GM21381 (cell line): ENCODE results near the gene SUSD6.

ENCODE experiments used
- ATAC-seq: cut with Tn5 transposase; IDR thresholded peaks from one replicate; pipeline ENCODE4 v1.9.1; 2021; ENCODE audit warnings: mild to moderate bottlenecking, moderate library complexity; ENCODE audit not compliant: unreplicated experiment

SUSD6 gene

DNA sequence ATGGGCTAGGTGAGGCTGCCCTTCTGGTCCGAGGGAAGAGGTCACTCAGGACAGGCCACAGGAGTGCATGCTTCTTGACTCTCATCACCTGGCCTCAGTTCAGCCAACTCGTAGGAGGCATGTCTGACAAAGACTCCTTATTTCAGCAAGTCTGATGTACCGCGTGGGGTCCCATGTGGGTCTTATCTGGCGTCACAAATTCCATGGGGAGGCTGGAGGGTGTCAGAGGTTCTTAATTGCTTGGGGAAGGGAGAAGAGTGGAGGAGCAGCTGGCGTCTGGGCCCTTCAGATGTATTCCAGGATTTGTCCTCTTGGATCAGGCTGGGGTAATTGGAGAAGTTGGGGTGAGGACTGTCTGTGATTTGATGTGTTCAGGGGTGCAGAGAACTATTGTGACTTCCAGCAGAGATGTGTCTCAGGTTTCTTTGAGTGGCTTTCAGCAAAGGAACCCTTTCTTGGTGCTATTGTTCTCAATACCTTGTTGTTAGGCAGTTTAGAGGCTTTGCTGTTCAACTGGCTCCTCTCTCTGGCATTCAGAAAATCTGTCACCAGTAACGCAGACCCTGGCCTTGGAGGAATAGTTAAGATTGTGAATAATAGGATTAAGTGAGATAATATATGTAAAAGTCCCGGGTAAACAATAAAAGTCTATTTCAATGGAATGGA, 60.1 kb downstream of the SUSD6 start:
- no peak for ATAC-seq

DNA sequence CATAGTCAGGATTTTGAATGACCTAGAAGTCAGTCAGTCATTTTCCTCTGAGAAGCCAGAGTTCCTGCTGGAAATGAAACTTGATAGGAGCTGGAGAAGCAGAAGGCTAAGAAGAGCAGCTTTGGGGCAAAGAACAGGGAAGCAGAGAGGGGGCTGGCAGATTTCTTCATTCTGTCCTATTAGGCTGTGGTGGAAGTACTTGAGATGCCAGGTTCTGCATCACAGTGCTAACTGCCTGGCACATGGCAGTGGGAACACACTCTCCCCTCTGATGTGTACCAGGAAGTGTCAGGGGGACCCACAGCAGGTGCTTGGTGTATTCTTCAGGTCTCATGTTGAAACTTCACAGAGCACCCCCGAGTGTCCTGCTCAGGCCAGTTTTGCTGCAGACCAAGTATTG, 61.0 kb downstream of the SUSD6 start:
- no peak for ATAC-seq

DNA sequence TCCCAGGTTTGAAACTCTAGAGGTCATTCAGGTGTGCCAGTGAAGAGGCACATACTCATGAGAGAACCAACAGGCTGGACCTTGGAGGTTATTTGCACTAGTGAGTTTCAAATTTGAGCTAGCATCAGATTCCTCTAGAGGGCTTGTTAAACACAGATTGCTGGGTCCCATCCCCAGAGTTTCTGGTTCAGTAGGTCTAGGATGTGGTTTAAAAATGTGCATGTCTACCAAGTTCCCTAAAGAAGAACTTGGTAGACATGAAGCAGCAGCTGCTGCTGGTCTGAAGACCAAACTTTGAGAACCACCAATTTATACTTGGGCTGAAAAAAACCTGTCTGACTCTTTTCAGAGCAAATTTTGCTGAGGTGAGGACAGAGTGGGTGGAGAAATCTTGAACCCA, 61.7 kb downstream of the SUSD6 start:
- ATAC-seq, result no peak

DNA sequence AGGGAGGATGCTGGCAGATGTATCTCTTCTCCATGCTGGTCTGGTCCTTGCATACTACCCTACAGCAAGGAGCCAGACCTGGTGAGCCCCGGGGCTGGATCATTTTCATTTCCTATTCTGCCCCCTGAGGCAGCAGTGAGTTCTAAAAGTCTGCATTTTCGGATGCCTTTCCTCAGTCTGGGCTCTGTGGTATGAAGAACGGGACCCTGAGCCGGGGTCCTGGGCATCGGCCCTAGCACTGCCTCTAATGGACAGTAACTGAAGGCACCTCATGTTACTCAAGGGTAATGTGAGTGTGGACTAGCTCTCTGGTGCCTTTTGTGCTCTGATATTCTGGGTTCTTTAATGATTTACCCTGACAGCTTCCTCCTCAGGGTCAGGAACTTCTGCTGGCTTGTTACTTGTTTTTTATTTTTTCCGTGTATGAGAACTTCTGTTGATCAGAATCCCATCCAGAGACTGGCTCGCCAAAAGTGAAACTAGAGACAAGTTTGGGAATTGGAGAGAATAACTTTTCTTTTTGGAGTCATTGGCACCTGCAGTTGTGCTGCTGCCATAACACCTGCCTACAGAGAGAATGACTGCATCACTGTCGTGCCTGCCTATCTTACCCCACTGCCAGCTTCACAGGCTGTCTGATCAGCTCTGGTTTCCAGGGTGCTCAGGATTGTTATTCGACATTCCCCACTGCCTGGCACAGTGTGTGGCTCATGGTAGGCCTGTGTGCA, 62.3 kb downstream of the SUSD6 start:
- no peak for ATAC-seq

DNA sequence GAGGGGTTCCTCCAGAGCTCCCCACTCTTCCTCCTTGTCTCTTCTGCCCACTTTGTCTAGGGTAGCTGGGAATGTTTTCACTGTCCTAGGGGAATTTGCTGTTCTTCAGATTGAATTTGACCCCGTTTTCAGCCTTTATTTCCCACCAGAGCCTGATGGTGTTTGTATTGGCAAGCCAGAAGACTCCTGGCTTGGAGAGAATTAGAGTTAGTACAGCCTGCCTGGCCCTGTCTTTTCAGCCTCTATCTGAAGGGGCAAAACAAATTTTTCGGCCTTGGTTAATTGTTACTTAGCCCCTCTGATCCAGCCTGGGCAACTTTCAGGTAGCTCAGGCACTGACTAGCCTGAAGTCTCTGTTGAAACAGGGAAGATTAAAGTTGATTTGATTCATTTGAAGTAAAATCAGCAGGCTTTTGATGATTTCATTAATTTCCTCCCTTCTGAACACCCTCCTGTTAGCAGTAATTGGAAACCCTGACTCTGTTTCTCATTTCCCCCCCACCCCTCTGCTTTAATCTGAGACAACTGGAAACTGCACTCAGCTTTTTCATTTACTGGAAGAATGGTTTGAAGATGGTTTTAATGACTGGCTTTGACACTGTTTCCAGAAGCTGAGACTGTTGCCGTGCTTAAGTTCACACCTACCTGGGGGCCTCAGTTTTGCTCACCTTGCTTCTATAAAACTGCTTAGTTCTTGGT, 63.3 kb downstream of the SUSD6 start:
- no peak for ATAC-seq

DNA sequence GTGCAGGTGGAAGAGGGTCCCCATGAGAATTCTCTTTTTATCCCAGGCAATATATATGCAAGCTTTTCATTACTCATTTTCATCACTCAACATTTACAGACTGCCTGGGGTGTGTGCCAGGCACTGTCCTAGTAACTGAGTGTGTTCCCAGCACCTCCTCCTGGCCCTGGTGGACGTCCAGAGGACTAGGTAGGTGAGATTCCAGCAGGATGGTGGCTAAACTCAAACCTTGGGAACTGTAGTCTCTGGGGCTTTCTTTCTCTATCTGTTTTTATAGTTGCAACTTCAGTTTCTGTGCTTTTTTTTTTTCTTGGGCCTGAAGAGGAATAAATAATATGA, 63.8 kb downstream of the SUSD6 start:
- no peak for ATAC-seq

DNA sequence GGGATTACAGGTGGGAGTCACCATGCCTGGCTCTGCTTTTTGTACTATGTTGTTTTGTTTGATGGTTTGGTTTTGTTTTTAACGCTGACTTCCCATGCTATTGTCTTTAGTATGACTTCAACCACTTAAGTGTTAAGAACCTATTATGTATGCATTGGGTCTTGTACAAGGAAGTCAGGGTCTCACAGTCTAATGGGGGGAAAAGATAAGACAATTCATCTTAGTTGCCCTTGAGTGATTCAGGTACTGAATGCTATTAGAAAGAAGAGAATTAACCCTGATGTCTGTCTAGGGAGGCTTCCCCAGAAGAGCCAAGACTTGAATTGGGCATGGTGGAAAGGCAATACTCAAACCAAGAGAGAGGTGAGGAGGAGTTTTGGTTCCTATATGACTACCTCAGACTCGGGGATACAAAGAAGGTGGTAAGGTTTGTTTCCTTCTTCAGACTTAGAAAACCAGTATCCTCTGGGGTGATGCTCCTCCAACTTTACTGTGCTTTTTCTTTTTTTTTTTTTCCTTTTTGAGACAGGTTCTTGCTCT, 64.6 kb downstream of the SUSD6 start:
- ATAC-seq, result peak; percentile 81

DNA sequence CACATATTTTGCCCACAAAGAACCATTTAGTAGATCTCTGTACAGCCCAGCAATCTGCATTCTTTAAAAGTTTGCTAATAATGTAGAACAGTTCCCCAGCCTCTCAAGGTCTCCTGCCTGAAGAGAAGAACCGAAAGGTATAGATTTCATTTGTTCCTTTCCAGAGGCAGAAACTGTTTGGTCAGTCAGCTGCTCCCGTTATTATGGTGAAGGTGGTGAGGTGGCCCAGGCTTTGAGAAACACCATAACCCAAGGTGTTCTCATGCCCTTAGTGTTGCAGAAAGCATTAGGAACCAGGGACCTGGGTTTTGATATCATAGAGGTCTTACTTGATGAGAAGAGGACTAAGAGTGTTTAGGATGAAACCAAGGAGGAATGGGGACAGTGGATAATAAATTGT, 65.3 kb downstream of the SUSD6 start:
- no peak for ATAC-seq

DNA sequence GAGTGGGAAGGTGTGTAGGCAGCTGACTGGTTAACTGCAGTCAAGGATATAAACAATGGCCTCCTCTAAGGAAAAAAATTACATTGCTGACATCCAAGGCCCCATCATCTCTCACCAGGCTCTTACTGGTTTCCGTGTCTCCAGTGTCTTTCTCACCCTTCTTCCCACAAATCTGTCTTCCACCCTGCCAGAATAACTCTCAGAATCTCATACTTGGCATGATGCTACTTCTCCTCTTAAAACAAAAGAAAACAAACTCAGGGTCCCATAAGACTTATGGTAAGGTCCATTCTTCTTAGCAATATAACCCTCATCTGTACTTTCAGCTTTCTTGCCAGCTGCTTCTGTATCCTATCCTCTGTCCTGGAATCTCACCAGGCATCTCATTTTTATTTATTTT, 68.9 kb downstream of the SUSD6 start:
- no peak for ATAC-seq

DNA sequence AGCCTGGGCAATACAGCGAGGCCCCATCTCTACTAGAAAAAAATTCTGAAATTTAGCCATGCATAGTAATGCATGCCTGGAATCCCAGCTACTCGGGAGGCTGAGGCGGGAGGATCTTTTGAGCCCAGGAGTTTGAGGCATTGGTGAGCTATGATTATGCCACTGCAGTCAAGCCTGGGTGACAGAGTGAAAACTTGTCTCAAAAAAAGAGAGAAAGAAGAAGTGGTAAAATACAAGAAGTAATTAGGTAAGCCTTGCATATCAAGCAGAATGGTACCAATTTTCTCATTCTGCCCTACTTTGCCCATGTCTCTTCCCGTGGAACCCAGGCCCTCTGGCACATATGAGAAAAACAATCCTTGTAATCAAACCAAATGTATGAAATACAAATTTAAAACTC, 70.7 kb downstream of the SUSD6 start:
- no peak for ATAC-seq

DNA sequence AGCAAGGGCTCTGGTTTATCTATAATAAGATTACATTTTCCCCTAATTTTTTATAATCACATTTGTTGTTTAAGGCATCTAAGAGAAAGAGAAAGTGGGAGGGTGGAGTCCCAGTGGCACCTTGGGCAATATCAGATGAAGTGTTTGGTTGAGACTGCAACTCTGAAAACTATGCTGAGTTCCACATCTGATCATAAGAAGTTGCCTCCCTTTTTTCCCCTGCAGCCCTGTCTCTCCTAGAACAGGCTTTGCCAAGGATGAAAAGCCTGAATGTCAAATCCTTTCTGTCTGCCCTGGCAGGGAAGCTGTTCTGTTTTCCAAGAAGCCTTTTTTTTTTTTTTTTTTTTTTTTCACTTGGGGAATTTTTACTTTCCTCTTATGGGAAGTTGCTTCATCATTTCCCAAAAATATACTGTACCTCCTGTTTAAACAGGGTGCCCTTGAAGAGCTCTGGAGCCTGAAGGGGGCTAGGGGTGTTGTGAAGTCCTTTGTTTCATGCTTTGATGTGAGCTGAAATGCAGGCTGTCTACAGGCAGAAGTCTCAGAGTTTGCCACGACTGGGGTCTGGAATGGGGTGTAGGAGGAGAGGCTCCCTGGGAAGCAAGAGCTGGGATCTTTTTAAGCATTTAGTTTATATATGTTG, 71.3 kb downstream of the SUSD6 start:
- no peak for ATAC-seq

DNA sequence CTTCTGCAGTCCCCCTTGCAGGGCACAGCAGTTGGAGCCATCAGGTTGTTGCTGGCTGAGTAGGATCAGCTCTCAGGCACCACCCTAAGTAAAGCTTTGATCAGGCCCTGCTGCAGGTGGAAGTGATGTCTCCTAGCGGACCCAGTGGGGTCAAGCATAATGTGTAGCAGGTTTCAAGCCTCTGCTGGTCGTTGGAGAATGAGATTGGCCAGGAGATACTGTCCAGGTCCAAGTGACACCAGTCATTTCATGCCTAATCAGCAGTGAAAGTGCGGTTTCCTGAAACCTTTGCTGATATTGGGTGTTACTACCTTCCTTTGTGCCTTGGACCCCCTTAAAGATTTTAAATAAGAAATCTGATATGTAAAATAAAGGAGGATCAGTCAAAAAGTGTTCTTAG, 72.6 kb downstream of the SUSD6 start:
- no peak for ATAC-seq

DNA sequence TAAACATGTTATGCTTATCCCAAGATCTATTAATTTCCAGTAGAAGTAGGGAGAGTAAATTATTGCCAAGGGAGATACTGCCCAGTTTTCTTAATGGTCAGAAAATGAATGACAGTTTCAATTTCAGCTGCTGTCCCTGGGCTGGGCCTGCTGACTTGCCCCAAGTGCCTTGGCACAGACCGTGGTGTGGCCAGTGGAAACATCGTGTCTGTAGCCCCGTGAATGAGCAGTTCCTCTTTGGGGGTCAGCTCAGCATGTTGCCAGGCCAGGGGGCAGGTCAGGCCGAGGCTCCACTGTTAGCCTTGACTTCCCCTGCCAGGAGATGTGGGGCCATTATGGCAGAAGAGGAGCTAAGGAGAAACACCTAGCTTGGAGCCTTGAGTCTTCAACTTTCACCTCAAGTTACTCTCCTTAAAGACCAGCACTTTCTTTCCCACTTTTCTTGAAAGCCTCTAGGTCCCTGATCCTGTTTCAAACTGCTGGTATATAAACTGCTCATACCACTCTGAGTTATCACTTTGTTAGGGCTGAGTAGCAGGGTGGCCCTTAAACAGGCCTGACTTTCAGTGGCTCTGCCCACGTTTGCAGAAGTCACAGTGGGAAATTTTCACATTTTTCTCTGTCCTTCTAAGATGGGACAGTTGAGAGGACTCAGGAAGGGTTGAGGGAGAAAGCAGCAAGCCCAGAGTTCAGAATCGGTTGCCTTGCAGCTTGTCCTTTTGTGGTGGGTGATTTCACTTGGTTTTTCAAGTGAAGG, 73.2 kb downstream of the SUSD6 start:
- no peak for ATAC-seq

DNA sequence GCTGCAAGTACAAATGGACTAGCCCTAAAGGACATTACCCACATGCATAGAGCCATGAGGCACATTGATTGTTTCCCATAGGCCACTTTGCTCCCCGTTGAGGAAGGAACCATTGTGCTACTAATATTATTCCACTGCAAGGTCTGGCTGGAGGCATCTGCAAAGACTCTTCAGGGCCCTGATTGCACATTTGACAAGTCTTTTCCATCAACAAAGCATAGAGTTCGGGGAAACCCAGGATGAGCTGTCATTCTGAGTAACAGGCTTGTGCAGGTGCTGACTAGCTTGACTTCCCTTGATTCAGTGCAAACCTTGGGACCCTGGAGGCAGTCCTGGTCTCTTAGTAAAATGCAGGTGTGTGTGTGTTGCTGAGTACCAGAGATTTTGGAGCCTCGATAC, 73.8 kb downstream of the SUSD6 start:
- no peak for ATAC-seq

DNA sequence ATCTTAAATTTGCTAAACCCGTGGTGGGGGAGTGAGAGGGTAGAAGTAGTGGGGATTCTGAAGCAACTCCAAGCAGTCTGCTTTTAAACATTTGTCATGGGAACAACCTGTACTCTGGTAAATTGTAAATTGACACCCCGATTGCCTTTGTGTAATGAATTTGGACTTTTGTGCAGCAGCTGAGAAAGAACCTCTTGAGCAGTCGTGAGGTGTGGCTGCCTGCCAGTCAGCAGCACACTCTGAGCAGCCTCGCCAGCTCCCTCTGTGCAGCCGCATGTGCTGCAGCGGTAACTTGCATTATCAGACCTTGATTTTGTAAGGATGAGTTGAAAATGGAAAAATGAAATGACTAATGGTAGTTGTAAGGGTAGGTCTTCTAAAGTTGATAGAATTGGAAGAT, 74.3 kb downstream of the SUSD6 start:
- no peak for ATAC-seq

DNA sequence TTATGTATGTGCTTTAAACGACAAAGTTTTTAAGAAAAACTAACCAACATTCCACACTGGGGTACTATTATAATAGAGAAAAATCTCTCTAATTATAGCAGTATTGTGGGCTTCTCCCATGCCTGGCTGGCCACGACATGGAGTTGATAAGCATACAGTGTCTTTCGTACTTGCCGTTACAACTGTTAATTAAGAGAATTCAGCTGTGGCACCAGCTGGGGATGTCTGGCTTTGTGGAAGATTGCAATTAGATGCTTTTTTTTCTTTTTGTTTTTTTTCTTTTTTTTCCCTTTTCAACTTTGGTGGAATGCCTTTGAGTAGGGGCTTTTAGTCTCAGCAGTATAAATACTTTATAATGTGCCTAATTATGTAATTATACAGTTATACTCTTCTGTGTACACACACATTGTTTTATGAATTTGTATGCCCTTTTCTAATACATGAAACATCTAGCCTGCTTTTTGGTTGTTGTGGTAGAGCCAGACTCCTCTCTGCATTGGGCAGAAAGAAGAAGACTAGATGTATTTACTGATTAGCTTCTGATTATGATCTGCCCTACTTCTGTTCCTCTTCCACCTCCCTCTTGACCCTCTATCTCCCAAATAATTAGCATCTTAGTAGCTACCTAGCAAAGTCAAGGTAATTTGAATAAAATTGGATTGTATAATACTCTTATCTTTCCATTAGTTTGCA, 76.4 kb downstream of the SUSD6 start:
- no peak for ATAC-seq

DNA sequence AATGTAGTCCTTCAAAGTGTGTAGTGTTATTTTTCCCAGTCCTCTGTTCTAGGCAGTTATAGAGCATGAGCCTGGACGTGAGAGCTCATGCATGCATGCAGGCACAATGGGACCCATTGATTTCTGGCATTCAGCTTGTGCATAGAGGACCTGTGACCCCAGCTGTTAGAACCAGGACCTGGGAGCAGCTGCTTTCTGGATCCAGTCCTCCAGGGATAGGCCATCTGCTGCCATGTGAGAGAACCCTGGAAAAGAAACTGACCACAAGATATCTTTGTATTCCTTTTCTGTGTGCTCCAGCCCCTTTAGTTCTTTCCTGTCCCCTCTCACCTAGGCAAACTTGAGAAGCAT, 76.9 kb downstream of the SUSD6 start:
- no peak for ATAC-seq

DNA sequence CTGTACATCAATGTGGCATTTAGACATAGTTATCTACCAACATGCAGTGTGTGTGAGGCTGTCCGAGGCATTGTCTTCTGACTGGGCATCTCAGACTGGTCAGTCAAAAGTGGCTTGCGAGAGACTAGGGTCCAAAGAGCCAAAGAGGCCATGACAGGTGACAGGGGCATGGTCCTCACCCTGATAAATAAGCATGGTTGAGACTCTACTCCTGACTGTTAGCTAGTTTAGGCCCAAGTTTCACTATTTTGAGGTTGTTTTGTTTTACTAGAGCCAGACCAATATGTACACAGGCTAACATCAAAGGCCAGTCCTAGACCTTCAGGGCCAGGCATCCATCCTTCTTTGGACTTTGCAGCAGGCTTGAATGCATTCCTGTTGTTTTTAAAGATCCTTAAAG, 78.6 kb downstream of the SUSD6 start:
- no peak for ATAC-seq

DNA sequence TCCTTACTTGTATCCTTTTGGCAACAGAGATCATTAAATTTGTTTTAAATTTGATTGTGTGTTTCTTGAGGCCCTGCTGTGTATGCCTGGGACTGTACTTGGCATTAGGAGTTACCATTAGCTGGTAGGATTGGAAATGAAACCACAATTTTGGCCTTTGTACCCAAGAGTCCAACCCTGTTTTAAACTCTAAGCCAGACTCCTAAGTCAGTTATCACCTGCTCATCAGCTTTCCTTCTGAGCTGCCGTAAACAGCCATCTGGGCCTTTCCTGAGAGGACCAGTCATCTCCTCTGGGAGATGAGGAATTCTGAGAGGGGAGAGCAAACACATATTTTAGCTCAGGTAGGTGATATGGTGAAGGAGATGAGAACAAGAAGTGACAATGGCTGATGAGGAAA, 81.2 kb downstream of the SUSD6 start:
- ATAC-seq, result no peak

DNA sequence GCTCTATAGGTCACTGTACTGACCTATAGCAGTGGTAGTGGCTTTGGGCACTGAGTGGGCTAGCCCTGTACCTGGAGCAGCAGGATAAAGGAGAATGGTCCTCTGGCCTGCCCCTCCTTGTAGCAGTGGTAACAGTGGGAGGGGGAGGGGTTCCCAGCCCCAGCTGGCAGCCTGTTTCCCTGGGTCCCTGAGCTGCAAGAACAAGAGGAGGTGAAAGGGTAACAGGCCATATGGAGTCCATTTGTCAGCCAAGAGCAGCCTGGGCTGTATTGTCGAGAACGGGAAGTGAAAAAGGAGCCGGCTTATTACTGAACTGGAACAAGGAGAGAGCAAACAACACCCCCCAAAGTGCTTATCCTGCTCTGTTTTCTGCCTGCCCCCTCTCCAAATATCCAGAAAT, 81.7 kb downstream of the SUSD6 start:
- ATAC-seq, result peak; percentile 48
